ENCODE measurements around the gene MPRIP. TPM values are rescaled to one million over a fixed set of nuclear protein-coding genes. Genes with fewer than 3 reads are reported as not detected.

Gene MPRIP
- total and polyA plus RNA-seq, 2 donors (not counting 1 experiment from before 2014, with no cell fraction given), result 130 to 299 TPM

DNA sequence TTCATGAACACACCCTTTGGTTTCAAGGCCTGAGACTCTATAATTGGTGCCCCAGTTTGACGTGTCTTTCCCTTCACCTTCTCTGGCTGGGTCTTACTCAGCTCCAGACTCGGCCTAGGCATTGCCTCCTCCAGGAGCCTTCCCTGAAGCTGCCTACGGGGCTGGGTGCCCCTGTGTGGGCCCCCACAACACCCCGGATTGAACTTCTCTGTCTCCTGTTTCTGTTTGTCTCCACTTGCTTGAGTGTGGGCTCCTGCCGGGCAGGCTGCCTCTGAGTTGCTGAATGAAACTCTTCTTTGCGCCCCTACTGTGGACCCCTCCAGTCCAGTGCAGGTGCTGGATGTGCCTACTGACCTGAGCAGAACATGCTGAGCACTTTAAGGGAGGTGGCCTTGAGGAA, 2.3 kb upstream of the MPRIP start:
- Mint-ChIP-seq H3K4me1 (peaks cover 39% of the 10 kb centered on the region), H3K27me3 (no peaks in the 10 kb centered on the region), H3K27ac (no peak overlapping the region), H3K4me3 (no peak overlapping the region), H3K9me3 (ENCODE audit: insufficient read depth) (no peaks in the 10 kb centered on the region)
- H4K20me1 ChIP-seq (ENCODE audit: control insufficient read depth, insufficient read depth, low read length, poor library complexity, severe bottlenecking), result peaks cover 14% of the 10 kb centered on the region
- TF ChIP-seq, protein P1, sequence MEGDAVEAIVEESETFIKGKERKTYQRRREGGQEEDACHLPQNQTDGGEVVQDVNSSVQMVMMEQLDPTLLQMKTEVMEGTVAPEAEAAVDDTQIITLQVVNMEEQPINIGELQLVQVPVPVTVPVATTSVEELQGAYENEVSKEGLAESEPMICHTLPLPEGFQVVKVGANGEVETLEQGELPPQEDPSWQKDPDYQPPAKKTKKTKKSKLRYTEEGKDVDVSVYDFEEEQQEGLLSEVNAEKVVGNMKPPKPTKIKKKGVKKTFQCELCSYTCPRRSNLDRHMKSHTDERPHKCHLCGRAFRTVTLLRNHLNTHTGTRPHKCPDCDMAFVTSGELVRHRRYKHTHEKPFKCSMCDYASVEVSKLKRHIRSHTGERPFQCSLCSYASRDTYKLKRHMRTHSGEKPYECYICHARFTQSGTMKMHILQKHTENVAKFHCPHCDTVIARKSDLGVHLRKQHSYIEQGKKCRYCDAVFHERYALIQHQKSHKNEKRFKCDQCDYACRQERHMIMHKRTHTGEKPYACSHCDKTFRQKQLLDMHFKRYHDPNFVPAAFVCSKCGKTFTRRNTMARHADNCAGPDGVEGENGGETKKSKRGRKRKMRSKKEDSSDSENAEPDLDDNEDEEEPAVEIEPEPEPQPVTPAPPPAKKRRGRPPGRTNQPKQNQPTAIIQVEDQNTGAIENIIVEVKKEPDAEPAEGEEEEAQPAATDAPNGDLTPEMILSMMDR (IDR thresholded peaks at IDR 0.05), result no peak
- TF ChIP-seq EZH2 (IDR thresholded peaks at IDR 0.05; ENCODE audit: borderline replicate concordance, insufficient read depth, low read depth, low read length, poor library complexity, severe bottlenecking), result no peak
- POLR2A ChIA-PET, result no interaction called here
- H3K27ac ChIP-seq (ENCODE audit: low read length in 2 of 2), result no peak overlapping the region
- H3K4me3 ChIP-seq (ENCODE audit: control extremely low read depth in 1 of 5, extremely low read depth in 1 of 5, insufficient read depth in 1 of 5, low read depth in 2 of 5, low read length in 4 of 5), result no peak overlapping the region
- intact Hi-C loops (cut with micrococcal nuclease), result loop anchor here (5.0 to 10.0 kb wide), 4 partner anchors 38 to 995 kb away; partner anchors contain the start of genes ATPAF2, GID4 and PLD6
- CTCF ChIA-PET, result no interaction called here
- no peak overlapping the region for H3K9ac ChIP-seq (ENCODE audit: low read length)
- DNase-seq, result no peak
- H3K79me2 ChIP-seq (ENCODE audit: control insufficient read depth, insufficient read depth, low read length), result peaks cover 33% of the 10 kb centered on the region
- peaks cover 32 to 39% of the 10 kb centered on the region in 2 donors for H3K4me1 ChIP-seq (ENCODE audit: control insufficient read depth in 2 of 2, insufficient read depth in 2 of 2, low read length in 2 of 2)
- ATAC-seq (ENCODE audit: low read depth), result no peak
- no peak overlapping the region for H3K4me2 ChIP-seq (replicated peaks; ENCODE audit: low read depth, low read length, poor library complexity, severe bottlenecking)
- H3K27me3 ChIP-seq (replicated peaks in 1 of 4; ENCODE audit: control extremely low read depth in 1 of 4, control insufficient read depth in 3 of 4, insufficient read depth in 4 of 4, low read length in 3 of 4), result no peaks in the 10 kb centered on the region
- H3K9me3 ChIP-seq (ENCODE audit: control extremely low read depth in 1 of 3, control insufficient read depth in 2 of 3, insufficient read depth in 1 of 3, low read length in 2 of 3), result no peaks in the 10 kb centered on the region
- no peaks in the 10 kb centered on the region for H3K36me3 ChIP-seq (replicated peaks in 1 of 2; ENCODE audit: control extremely low read depth in 1 of 2, control insufficient read depth in 1 of 2, extremely low read depth in 1 of 2, insufficient read depth in 2 of 2, low read length in 1 of 2)
- WGBS (ENCODE audit: insufficient coverage), result 88% methylated on average over 6 of the region's 6 CpGs
- no peak overlapping the region for H2AFZ ChIP-seq (ENCODE audit: insufficient read depth, low read depth, low read length, poor library complexity, severe bottlenecking)

DNA sequence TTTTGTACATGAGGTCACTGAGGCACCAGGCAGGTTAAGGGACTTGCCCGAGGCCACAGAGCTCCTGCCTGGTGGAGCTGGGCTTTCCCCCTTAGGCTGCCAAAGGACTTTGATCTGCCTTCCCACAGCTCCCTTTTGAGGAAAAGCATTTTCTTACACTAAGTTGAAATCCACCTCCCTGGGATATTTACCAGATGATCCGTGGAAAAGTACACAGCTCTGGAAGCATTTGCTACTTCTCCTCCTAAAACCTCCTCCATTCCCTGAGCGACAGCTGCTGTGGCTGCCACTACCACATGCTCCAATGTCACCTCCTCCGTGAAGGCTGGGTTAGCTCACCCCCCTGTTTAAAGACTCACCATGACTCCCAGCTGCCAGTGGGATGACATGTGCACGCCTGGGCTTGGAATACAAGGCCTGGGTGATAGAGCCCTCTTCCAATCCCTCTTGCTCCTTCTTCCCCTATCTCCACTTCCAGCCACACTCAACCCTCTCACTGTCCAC, 1.2 kb upstream of the MPRIP start:
- Mint-ChIP-seq H3K27ac (peak overlapping the region; percentile 50), H3K27me3 (no peaks in the 10 kb centered on the region), H3K4me3 (peak overlapping the region; percentile 37), H3K4me1 (peaks cover 47% of the 10 kb centered on the region), H3K9me3 (ENCODE audit: insufficient read depth) (peaks cover 1% of the 10 kb centered on the region)
- ATAC-seq (ENCODE audit: low read depth) (no peak), DNase-seq (no peak)
- H3K4me2 ChIP-seq (replicated peaks; ENCODE audit: low read depth, low read length, poor library complexity, severe bottlenecking), result no peak overlapping the region
- H3K9me3 ChIP-seq (ENCODE audit: control extremely low read depth in 1 of 3, control insufficient read depth in 2 of 3, insufficient read depth in 1 of 3, low read length in 2 of 3), result peaks cover 0 to 4% (median 0%) of the 10 kb centered on the region in 3 donors
- peaks cover 40 to 48% of the 10 kb centered on the region in 2 donors for H3K4me1 ChIP-seq (ENCODE audit: control insufficient read depth in 2 of 2, insufficient read depth in 2 of 2, low read length in 2 of 2)
- H3K79me2 ChIP-seq (ENCODE audit: control insufficient read depth, insufficient read depth, low read length), result peaks cover 44% of the 10 kb centered on the region
- no peaks in the 10 kb centered on the region for H3K36me3 ChIP-seq (replicated peaks in 1 of 2; ENCODE audit: control extremely low read depth in 1 of 2, control insufficient read depth in 1 of 2, extremely low read depth in 1 of 2, insufficient read depth in 2 of 2, low read length in 1 of 2)
- H3K27me3 ChIP-seq (replicated peaks in 1 of 4; ENCODE audit: control extremely low read depth in 1 of 4, control insufficient read depth in 3 of 4, insufficient read depth in 4 of 4, low read length in 3 of 4), result no peaks in the 10 kb centered on the region
- intact Hi-C loops (cut with micrococcal nuclease), result loop anchor here (5.0 to 10.0 kb wide), 4 partner anchors 39 to 994 kb away; partner anchors contain the start of genes ATPAF2, GID4 and PLD6
- peaks cover 14% of the 10 kb centered on the region for H4K20me1 ChIP-seq (ENCODE audit: control insufficient read depth, insufficient read depth, low read length, poor library complexity, severe bottlenecking)
- 88% methylated on average over 4 of the region's 5 CpGs for WGBS (ENCODE audit: insufficient coverage)
- no peak overlapping the region for H2AFZ ChIP-seq (ENCODE audit: insufficient read depth, low read depth, low read length, poor library complexity, severe bottlenecking)
- H3K9ac ChIP-seq (ENCODE audit: low read length), result no peak overlapping the region
- TF ChIP-seq EZH2 (IDR thresholded peaks at IDR 0.05; ENCODE audit: borderline replicate concordance, insufficient read depth, low read depth, low read length, poor library complexity, severe bottlenecking), result no peak
- TF ChIP-seq, protein P1 (IDR thresholded peaks at IDR 0.05), result no peak
- no peak overlapping the region for H3K4me3 ChIP-seq (ENCODE audit: control extremely low read depth in 1 of 5, extremely low read depth in 1 of 5, insufficient read depth in 1 of 5, low read depth in 2 of 5, low read length in 4 of 5)
- ChIA-PET POLR2A (interaction anchor here (1.0 kb wide), 1 partner anchor 24 kb away, joined by 3 read pairs; no protein-coding TSS in a partner anchor), CTCF (interaction anchor here (0.8 to 1.4 kb wide), 2 partner anchors 13 to 51 kb away, joined by 3 read pairs; no protein-coding TSS in a partner anchor)
- H3K27ac ChIP-seq (ENCODE audit: low read length in 2 of 2), result no peak overlapping the region
